SU-DHL-6 (cell line): ENCODE results near the gene GPR137C.

Experiments
- H2AFZ ChIP-seq: fragments of 200-600 bp; sonication (generic); 2 replicates; pipeline ENCODE4 v1.6.1; 2014; ENCODE audit warnings: low read depth, mild to moderate bottlenecking, moderate library complexity, mixed read lengths, antibody characterized with exemption, low read length; ENCODE audit not compliant: severe bottlenecking
- H3F3A ChIP-seq: fragments of 200-600 bp; shearing (Covaris generic); 2 replicates; pipeline ENCODE4 v1.6.0; 2016; ENCODE audit warnings: antibody characterized with exemption, mild to moderate bottlenecking; ENCODE audit not compliant: insufficient read depth
- H3K27ac ChIP-seq: fragments of 200-600 bp; sonication (generic); 2 replicates; pipeline ENCODE4 v1.5.1; 2016; ENCODE audit warnings: low read depth, mild to moderate bottlenecking, low read length, moderate library complexity, mixed read lengths
- H3K27me3 ChIP-seq: fragments of 200-600 bp; sonication (generic), shearing (Covaris generic); 2 replicates; pipeline ENCODE4 v1.6.0; 2014; ENCODE audit warnings: mild to moderate bottlenecking, low read length
- H3K36me3 ChIP-seq: fragments of 200-600 bp; sonication (generic); 2 replicates; pipeline ENCODE4 v1.6.1; 2014; ENCODE audit warnings: mild to moderate bottlenecking, low read length, mixed read lengths
- H3K4me2 ChIP-seq: fragments of 300-600, 200-600 bp; shearing (Covaris generic), sonication (generic); 2 replicates; pipeline ENCODE4 v1.6.0; 2014; ENCODE audit warnings: low read length, low read depth, mild to moderate bottlenecking; ENCODE audit not compliant: poor library complexity, severe bottlenecking
- H3K4me3 ChIP-seq: fragments of 200-600 bp; sonication (generic); 2 replicates; pipeline ENCODE4 v1.5.1; 2014; ENCODE audit warnings: antibody characterized with exemption, low read length, mild to moderate bottlenecking, mixed read lengths; ENCODE audit not compliant: insufficient read depth, poor library complexity, severe bottlenecking
- H3K79me2 ChIP-seq: fragments of 200-600 bp; sonication (generic); 2 replicates; pipeline ENCODE4 v1.6.1; 2014; ENCODE audit warnings: mild to moderate bottlenecking, low read length, moderate library complexity; ENCODE audit not compliant: insufficient read depth
- H3K9ac ChIP-seq: fragments of 200-600 bp; sonication (generic); 2 replicates; pipeline ENCODE4 v1.7.0; 2014; ENCODE audit warnings: mild to moderate bottlenecking, low read length
- H3K9me2 ChIP-seq: fragments of 200-600 bp; sonication (generic); replicated peaks from 2 replicates; pipeline ENCODE4 v1.6.1; 2014; ENCODE audit warnings: low read length; ENCODE audit not compliant: insufficient read depth
- H3K9me3 ChIP-seq: fragments of 200-600 bp; sonication (generic); 2 replicates; pipeline ENCODE4 v1.6.1; 2014; ENCODE audit warnings: low read length, mixed read lengths; ENCODE audit not compliant: insufficient read depth
- H4K20me1 ChIP-seq: fragments of 200-600 bp; sonication (generic); 2 replicates; pipeline ENCODE4 v1.6.1; 2014; ENCODE audit warnings: low read depth, mild to moderate bottlenecking, antibody characterized with exemption, low read length, moderate library complexity, mixed read lengths
- EZH2phosphoT487 ChIP-seq: fragments of 200-600 bp; sonication (generic), shearing (Covaris generic); conservative IDR thresholded peaks from 2 replicates; pipeline ENCODE4 v1.6.1; 2018; ENCODE audit warnings: mild to moderate bottlenecking, antibody characterized with exemption, low read length, moderate library complexity, mixed read lengths
- TF ChIP-seq, protein P1 (sequence below): fragments of 200-600 bp; sonication (generic); IDR thresholded peaks from one replicate; pipeline ENCODE4 v1.5.1; 2017; ENCODE audit warnings: antibody characterized with exemption, mild to moderate bottlenecking, low read length, moderate library complexity; ENCODE audit not compliant: insufficient read depth, poor library complexity, severe bottlenecking

The GPR137C gene

GRCh38 chr14:52640137-52640536 is 87.5 kb downstream of the GPR137C start:
- TF ChIP-seq, protein P1, sequence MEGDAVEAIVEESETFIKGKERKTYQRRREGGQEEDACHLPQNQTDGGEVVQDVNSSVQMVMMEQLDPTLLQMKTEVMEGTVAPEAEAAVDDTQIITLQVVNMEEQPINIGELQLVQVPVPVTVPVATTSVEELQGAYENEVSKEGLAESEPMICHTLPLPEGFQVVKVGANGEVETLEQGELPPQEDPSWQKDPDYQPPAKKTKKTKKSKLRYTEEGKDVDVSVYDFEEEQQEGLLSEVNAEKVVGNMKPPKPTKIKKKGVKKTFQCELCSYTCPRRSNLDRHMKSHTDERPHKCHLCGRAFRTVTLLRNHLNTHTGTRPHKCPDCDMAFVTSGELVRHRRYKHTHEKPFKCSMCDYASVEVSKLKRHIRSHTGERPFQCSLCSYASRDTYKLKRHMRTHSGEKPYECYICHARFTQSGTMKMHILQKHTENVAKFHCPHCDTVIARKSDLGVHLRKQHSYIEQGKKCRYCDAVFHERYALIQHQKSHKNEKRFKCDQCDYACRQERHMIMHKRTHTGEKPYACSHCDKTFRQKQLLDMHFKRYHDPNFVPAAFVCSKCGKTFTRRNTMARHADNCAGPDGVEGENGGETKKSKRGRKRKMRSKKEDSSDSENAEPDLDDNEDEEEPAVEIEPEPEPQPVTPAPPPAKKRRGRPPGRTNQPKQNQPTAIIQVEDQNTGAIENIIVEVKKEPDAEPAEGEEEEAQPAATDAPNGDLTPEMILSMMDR, result no peak
- no peak for TF ChIP-seq EZH2phosphoT487
- no peaks in the 10 kb centered on the region for H3K79me2 ChIP-seq
- no peak overlapping the region for H2AFZ ChIP-seq
- H3K27ac ChIP-seq, result no peak overlapping the region
- H3K4me2 ChIP-seq, result no peak overlapping the region
- H4K20me1 ChIP-seq, result no peaks in the 10 kb centered on the region
- H3F3A ChIP-seq, result peaks cover 9% of the 10 kb centered on the region; the same call in 1 of the 2 replicates
- no peak overlapping the region for H3K4me3 ChIP-seq
- no peak overlapping the region for H3K9ac ChIP-seq
- no peaks in the 10 kb centered on the region for H3K27me3 ChIP-seq
- no peaks in the 10 kb centered on the region for H3K9me3 ChIP-seq
- no peaks in the 10 kb centered on the region for H3K9me2 ChIP-seq
- H3K36me3 ChIP-seq, result peaks cover 32% of the 10 kb centered on the region

- Histone ChIP-seq H3K4me2 (no peak overlapping the region), H3K27ac (no peak overlapping the region), H3K36me3 (peaks cover 39% of the 10 kb centered on the region), H2AFZ (no peak overlapping the region), H3K9ac (no peak overlapping the region), H3K4me3 (no peak overlapping the region), H3F3A (peaks cover 8% of the 10 kb centered on the region; the same call in 1 of the 2 replicates), H3K79me2 (no peaks in the 10 kb centered on the region), H4K20me1 (no peaks in the 10 kb centered on the region), H3K9me2 (no peaks in the 10 kb centered on the region), H3K27me3 (no peaks in the 10 kb centered on the region), H3K9me3 (no peaks in the 10 kb centered on the region)
- no peak for TF ChIP-seq EZH2phosphoT487
- TF ChIP-seq, protein P1, result no peak
Observed at GRCh38 chr14:52641745-52642144, 89.1 kb downstream of the GPR137C start.

DNA sequence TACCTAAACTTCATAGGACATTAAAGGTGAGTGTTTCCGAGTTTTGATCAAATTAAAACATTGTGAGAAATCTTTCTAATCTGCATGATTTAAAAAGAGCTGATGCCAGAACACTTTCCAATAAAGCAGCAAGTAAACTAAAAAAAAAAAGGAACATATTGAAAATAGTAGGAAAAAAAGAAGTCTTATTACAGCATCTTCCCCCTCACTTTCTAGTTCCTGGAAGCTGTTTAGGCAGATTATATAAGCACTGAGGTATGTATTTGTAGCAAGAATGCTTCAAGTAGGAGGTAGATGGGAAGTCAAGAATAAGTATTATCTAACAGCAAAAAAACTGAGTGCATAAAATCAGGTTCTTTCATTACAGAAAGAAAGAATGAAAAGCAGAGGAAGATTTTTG is 96.9 kb downstream of the GPR137C start:
- TF ChIP-seq EZH2phosphoT487, result no peak
- TF ChIP-seq, protein P1, result no peak
- Histone ChIP-seq H3K9me3 (no peaks in the 10 kb centered on the region), H3K9ac (no peak overlapping the region), H3K79me2 (no peaks in the 10 kb centered on the region), H3K36me3 (peaks cover 45% of the 10 kb centered on the region; the same call in 1 of the 2 replicates), H3K4me2 (no peak overlapping the region), H3K27ac (no peak overlapping the region), H3F3A (no peaks in the 10 kb centered on the region; the same call in 1 of the 2 replicates), H3K4me3 (no peak overlapping the region), H4K20me1 (no peaks in the 10 kb centered on the region), H3K9me2 (no peaks in the 10 kb centered on the region), H2AFZ (no peak overlapping the region), H3K27me3 (no peaks in the 10 kb centered on the region)

DNA sequence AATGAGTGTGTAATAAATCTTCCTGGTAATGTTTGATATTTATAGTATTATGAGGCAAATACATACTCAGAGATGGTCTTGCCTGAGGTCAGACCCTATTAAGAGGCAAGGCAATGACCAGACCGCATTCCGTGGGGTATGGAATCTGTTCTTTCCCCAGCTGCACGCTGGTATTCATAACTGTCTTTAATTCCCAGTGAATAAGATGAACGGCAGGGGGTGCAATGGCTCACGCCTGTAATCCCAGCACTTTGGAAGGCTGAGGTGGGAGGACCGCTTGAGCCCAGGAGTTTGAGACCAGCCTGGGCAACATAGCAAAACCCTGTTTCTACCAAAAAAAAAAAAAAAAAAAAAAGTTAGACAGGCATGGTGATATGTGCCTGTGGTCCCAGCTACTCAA is 98.1 kb downstream of the GPR137C start:
- no peaks in the 10 kb centered on the region; the same call in 1 of the 2 replicates for H3F3A ChIP-seq
- no peaks in the 10 kb centered on the region for H3K27me3 ChIP-seq
- no peaks in the 10 kb centered on the region for H3K79me2 ChIP-seq
- H3K9me2 ChIP-seq, result no peaks in the 10 kb centered on the region
- H2AFZ ChIP-seq, result no peak overlapping the region
- H4K20me1 ChIP-seq, result no peaks in the 10 kb centered on the region
- no peak overlapping the region for H3K9ac ChIP-seq
- H3K4me3 ChIP-seq, result no peak overlapping the region
- no peak overlapping the region for H3K4me2 ChIP-seq
- peaks cover 41% of the 10 kb centered on the region; the same call in 1 of the 2 replicates for H3K36me3 ChIP-seq
- no peaks in the 10 kb centered on the region for H3K9me3 ChIP-seq
- TF ChIP-seq, protein P1, result no peak
- no peak for TF ChIP-seq EZH2phosphoT487
- no peak overlapping the region for H3K27ac ChIP-seq
